PC-3 (cell line): ENCODE data around the gene GDA.

Source experiments
- CTCF ChIP-seq: fragments of 300-600 bp; sonication (generic); conservative IDR thresholded peaks from 2 replicates; pipeline ENCODE4 v1.5.1; 2017; ENCODE audit warnings: antibody characterized with exemption, low read depth, mild to moderate bottlenecking, low read length
- EZH2 ChIP-seq: fragments of 300-600 bp; sonication (generic); IDR thresholded peaks from one replicate; pipeline ENCODE4 v1.6.1; 2017; ENCODE audit warnings: antibody characterized with exemption, mild to moderate bottlenecking, low read length; ENCODE audit not compliant: unreplicated experiment

DNA sequence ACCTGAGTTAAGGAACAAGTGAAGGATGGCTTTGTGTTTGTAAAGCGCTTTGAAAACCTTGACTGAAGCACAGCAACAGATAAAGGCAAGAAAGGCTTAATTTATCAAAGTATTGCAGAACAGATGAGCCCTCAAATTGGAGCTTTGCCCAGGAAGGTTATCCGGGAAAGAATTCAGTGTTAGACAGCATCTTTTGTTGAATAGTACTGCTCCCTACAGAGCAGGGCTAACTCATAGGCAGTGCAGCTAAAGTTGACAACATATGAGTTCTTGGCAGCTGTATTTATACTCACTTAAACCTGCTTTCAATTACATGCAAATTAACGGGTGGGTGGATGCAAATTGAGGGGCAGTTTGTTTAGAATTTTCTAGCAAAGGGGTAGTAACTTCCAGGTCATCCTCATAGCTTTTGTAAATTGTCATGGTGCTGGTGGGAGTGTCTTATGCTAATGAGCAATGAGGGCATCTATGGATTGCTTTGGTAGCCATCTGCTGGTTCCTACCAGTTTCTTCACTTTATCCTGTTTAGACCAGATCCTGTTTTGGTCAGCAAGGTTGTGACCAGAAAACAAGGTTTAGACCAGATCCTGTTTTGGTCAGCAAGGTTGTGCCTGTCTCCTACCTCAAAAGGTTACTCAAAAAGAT is 105.8 kb downstream of the GDA start:
- TF ChIP-seq CTCF (no peak), EZH2 (no peak)
